EH (cell line): Measurements from ENCODE around the gene ATP6V1F.
"Not testable (repeated sequence)": the region's sequence is repeated elsewhere in the genome, so short reads cannot be mapped to it uniquely, and the experiment has no call there.

Source experiments
- DNase-seq: peaks from one replicate; pipeline ENCODE4 v3.0.0-alpha.2; 2015; ENCODE audit warnings: low read depth

ATP6V1F gene

GRCh38 chr7:128903621-128904361 is 41.1 kb downstream of the ATP6V1F start:
- DNase-seq: no peak

- peak; percentile 62 for DNase-seq
Measured at GRCh38 chr7:128904381-128905197, 41.9 kb downstream of the ATP6V1F start.

GRCh38 chr7:128906001-128906765 is 43.5 kb downstream of the ATP6V1F start:
- DNase-seq: no peak

GRCh38 chr7:128906766-128907559 is 44.3 kb downstream of the ATP6V1F start:
- DNase-seq: no peak

DNA sequence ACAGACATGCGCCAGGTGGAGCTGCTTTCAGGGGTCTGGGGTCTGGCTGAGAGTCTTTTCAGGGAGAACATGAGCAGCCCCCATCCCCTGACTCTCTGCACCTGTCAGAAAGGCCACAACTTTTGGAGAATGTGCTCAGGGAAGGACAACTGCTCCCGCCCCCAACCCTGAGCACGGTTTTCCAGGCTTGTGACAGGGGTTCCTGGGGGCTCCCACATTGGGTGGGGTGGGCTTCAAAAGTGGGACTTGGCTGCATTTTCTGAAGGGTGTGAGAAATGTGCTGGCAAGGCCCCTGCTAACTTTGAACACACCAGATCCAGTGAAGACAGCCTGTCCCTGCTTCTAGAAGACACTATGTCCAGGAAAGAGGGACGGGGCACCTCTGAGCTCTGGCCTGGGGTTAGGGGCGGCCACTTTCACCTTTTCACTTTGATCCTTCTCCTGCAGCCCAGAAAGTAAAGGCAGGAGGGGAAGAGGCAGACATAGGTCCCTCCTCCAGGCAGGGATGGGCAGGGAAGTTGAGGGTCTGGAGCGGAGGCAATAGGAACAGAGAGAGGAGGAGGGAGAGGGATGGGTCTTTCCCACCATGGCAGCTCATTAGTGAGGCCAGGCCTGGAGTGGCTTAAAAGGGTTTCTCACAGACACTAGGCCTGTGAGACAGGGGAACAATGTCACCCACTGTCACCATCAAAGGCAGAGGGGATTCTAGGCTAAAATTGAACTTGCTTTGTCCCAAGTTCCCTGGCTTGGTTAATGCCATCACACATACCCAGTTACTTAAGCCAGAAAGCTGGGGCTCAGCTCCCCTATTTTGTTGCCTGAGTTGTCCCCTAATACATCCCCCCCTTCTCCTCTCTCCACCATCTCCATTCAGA is 46.3 kb downstream of the ATP6V1F start:
- DNase-seq: no peak

DNA sequence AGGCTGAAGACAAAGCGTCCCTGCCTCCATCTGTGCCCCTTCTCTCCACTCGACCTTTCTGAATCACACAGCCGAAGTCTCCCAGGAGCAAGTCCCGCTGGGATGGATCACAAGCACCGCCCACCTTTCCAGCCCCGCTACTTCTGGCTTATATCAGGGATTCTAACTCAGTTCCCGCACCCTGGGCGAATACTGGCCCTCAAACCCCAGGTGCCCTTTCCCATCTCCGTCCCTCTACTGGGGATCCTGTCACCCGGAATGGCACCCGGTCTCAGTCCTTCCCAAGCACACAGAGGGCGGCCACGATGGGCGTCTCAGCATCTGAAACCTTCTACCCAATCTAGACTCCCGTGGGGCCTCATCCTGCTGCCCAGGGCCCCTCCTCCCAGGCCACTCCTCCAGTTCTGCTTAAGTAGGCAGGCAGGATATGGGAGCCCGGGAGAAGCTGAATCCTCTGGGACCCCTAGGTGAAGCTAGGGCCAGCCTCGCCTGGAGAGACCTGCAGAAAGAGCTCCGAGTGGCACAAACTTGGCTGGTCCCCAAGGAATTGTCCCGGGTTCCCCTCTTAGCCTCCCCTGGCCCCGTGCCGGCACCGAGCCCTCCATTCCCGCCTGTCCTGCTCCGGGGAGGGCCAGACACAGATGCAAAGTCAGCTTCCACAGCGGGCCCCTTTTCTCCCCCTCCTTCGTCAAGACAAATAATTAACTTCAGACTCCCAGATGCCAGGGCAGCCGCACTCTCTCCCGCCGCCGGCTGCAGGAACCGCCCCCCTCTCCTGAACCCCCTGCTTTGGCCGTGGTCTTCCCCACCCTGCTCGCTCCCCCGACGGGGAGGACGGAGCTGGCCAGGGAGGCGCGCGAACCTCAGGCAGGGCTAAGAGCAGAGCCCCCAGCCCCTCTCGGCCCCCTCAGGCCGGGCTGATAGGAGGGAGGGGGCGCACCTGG is 47.2 kb downstream of the ATP6V1F start:
- DNase-seq: peak; percentile 57

GRCh38 chr7:128910569-128910945 is 47.9 kb downstream of the ATP6V1F start, which contains the start of gene KCP:
TSS of gene KCP (minus strand) at chr7:128910709. CDS start at chr7:128910676, 33 bp downstream.
- DNase-seq: no peak

- no peak for DNase-seq
Measured at GRCh38 chr7:128911423-128912031, 48.9 kb downstream of the ATP6V1F start.

DNA sequence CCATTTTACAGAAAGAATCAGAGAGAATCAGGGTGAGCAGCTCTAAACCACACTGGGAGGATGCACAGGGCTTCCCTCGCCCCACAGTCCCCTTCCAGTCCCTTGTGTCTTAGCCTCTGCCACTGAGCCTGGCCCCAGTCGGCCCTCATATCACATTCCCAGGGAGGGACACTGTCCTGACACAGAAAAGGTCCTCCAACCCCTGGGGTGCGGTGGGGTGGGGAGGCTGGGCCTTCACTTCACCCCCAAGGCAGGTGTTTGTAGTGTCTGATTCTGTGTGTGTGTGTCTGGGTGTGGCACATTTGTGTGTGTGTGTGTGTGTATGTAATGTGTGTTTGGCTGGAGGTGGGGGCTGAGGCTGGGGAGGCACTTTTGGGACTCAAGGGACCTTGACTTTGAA is 49.6 kb downstream of the ATP6V1F start:
- DNase-seq: no peak

GRCh38 chr7:128912709-128913495 is 50.2 kb downstream of the ATP6V1F start:
- not testable (repeated sequence) for DNase-seq

GRCh38 chr7:128913870-128914565 is 51.4 kb downstream of the ATP6V1F start:
- no peak for DNase-seq

GRCh38 chr7:128914566-128915151 is 52.0 kb downstream of the ATP6V1F start:
- no peak for DNase-seq

- DNase-seq: no peak
Measured at GRCh38 chr7:128915271-128915819, 52.7 kb downstream of the ATP6V1F start.
